Ammon's horn (tissue), 1 donor: ENCODE results near the gene DIP2C.
A peak's percentile ranks its signal among the peaks of the same experiment; 100 is the strongest.
"Not testable (repeated sequence)": the region's sequence is repeated elsewhere in the genome, so short reads cannot be mapped to it uniquely, and the experiment has no call there.

Source experiments
- DNase-seq: peaks from one replicate; pipeline ENCODE4 v3.0.0-alpha.2; 2016; ENCODE audit warnings: low spot score

The DIP2C gene

DNA sequence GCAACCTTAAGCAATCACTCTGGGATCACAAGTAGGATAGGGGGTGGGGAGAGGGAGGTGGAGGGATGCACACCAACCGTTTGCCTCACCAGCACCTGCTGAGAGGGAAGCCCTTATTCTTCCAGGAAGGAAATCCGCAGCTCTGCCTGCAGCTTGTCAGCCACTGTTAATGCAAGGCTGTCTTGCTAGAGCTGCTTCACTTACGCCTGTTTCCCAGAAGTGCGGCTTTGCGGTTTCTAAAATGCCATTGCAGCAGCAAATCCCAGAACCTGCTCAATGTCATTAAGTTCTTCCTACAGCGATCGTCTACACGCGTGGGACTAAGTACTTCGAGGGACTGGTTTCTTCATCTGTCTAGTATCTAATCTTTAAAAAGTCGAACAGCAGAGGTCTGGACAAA lies 363.1 kb downstream of the DIP2C start:
- no peak for DNase-seq

DNA sequence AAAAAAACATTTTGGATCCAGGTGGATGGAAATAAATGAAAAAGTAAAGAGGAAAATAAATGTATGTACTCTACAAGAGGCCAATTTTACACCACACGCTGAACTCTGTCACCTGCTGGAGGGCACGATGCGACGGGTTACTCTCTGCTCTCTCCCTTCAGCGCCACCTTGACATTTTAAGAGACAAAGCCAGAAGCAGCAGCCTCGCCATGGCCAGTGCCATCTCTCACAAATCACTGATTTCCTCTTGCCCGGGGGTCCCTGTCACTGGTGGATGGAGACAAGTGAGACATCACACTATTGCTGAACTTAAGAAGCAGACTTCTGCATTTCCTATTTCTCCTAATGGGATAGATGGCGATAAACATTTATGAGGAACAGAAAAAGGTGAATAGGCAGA lies 364.2 kb downstream of the DIP2C start:
- no peak for DNase-seq

DNA sequence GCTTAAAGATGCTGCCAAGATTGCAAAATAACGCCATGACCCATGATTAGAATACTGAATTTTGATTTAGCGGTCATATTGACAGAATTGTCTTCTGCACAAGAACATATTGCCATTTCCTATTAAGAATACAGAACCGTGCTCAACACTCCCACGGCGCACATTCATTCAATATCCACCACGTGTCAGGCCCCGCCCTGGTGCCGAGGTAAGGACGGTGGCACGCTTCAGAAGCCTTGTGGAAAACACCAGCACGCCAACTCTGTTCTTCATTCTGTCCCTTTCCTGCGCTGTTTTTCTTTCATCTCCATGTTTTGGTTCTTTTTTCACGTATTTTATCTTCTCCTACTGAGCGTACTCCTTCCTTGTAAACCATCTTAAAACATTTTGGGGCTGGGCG lies 364.9 kb downstream of the DIP2C start:
- no peak for DNase-seq

DNA sequence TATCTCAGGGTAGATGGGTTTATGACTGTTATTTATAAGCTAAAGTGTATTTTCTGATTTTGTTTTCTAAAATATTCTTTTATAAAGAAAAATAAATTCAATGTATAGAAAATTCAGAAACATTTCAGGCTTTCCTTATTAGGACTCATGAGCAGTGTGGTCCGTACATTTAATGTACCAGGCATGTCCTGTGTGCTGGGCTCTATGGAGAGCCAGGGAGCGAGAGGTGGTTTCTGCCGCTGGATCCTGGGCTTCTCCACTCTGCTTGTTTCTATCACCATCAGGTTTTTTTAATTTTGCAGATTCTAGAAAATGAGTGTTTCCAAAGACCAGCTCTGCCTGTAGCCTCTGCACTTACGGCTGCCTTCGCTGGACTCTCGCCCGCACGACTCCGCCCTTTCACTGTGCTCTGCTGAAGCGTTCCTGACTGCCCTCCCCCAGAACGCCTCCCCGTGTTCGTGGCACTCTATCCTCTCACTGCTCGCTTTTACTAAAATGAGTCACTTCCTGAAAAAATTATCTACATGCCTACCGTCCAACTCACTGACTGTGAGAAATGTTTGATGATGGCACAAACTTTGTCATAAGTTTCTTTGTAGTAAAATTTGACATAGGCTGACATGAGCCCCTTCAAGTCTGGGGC lies 365.7 kb downstream of the DIP2C start:
- peak; percentile 54 for DNase-seq

DNA sequence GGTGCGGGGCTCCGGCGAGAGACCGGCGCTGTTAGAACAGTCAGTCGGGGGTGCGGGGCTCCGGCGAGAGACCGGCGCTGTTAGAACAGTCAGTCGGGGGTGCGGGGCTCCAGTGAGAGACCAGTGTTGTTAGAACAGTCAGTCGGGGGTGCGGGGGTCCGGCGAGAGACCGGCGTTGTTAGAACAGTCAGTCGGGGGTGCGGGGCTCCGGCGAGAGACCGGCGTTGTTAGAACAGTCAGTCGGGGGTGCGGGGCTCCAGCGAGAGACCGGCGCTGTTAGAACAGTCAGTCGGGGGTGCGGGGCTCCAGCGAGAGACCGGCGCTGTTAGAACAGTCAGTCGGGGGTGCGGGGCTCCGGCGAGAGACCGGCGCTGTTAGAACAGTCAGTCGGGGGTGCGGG lies 366.4 kb downstream of the DIP2C start:
- not testable (repeated sequence) for DNase-seq

DNA sequence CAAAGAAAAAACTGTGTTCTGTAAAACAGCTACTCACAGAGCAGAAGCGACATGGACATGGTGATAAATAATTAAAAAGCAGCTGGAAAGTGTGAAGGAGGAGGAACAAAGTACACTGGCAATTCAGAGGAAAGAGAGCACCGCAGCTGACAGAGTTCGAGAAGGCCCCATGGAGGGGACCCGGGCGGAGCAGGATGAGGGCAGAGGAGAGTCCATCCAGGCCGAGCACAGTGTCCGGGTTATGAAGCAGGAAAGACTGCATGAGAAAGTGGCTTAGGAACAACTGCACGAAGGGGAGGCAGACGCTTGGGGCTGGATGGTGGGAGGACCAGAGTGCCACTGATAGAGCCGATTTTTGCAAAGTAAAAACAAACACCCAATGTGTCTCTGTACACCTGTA lies 368.7 kb downstream of the DIP2C start:
- DNase-seq, result no peak

DNA sequence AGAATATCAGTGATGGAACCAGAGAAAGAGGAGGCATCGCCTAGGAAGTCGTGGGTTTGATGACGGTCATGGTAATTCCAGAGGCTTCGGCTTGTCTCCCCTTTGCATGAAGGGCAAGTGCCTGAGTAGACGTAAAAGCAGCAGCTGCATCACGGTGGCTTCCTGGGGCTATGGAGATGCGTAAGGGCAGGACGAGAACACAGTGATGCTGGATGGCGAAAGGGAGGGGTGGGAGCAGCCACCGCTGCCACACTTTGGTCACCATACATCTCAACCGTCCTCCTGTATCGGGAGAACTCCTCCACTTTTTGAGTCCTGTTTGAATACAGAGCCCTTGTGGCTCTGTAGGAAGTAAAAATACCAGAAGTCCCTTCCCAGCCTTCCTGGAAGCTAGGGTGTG lies 371.5 kb downstream of the DIP2C start:
- no peak for DNase-seq

DNA sequence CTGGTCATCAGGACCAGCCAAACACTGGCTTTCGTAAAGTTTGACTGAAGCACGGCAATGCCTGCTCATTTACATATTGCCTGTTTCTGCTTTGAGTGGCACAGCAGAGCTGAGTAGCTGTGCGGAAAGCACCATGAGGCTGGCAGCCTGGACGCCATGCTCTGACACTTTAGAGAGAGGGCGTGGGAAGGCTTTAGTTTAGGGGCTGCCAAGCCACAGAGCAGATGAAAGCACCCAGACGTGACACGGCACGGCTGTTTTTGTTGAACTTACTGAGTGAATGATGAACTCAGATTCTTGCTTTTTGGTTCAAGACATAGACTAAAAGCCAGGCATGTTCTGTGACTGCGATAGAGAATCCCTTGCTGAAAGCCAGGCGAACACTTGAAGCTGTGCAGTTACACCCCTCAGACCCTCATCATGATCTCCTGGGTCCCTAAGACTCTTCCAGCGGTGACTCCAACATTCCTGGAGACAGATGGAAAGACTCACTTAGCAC lies 372.1 kb downstream of the DIP2C start:
- no peak for DNase-seq

DNA sequence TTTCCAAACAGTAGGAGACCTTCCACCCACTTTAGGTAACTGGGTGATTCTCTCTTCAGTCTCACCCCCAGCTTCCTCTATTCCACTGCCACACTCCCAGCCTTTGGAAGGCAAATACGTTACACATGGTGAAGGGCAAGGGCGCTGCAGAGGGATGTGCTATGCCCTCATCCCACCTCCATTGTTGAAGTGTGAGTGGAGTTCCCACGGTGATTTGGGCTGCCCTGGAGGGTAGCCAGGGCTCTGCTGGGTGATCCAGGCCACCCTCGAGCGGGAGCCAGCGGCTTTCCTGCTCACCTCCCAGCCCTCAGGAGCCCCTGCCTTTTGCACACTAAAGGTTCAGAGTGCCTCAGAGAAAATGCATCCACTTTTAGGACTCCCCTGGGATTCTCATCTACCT lies 373.1 kb downstream of the DIP2C start:
- DNase-seq, result no peak

DNA sequence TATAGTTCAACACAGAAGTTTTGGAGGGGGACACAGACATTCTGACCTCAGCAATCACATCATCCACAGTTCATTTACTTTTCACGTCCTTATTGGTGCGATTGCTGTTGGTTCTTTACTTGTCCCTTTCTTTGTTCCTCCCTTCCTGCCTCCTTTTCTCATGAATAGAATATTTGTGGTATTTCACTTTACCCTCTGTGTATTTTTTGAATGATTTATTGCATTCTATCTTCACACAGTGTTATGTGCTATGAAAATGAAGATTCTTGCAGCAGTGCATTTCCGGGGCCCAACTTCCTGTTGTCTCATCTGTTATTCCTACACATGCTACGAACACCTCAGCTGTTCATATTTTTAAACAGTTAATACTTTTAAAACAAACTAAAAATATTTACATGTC lies 374.6 kb downstream of the DIP2C start:
- DNase-seq, result no peak

DNA sequence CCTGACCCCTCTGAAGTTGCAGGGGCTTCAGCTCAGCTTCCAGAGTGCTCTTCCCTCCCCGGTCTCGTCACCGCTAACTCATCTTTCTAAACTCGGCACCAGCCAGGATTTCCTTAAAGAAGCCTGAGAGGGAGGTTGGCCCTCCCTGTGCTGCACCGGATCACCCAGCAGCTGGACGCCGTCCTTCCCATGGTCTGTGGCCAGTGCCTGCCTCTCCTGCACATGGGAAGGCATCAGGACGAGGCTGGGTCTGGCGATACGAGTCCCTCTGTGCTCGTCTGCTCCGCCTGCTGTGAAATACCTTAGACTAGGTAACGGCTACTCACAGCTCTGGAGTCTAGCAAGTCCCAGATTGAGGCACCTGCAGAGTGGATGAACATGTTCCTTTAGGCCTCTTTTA lies 375.1 kb downstream of the DIP2C start:
- DNase-seq, result no peak

DNA sequence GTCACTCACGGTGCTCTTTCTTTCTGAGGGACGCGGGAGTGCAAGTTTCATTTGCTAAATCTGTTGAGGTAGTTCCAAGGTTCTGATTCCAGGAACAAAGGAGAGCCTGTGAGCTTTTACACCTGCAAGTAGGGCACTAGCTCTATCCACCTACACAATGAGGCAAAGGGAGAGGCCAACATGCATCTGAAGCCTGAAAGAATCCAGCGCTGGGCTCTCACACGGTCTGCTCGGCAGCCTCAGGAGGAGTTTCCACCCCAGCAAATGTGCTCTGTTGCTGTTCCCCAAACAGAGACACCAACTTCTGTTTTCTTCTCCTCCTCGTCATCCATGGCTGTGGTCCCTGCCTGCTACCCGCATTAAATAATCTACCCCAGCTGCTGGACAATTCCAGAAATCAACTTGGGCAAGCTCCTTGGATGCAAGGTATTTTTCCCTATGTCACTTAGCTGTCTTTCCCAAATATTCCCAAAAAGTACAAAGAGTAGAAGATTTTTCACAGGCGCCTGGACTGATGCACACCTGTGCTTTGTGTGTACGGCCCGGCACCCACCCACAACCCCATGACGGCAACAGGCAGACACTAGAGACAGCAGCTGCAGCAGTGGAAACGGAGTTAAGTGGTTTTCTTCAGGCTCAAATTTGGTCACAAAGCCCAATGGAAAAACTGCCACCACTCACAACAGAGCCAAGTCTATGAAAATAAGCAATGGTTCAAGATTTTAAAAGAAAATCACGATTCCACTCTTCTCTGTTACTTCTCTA lies 377.4 kb downstream of the DIP2C start:
- DNase-seq, result no peak

DNA sequence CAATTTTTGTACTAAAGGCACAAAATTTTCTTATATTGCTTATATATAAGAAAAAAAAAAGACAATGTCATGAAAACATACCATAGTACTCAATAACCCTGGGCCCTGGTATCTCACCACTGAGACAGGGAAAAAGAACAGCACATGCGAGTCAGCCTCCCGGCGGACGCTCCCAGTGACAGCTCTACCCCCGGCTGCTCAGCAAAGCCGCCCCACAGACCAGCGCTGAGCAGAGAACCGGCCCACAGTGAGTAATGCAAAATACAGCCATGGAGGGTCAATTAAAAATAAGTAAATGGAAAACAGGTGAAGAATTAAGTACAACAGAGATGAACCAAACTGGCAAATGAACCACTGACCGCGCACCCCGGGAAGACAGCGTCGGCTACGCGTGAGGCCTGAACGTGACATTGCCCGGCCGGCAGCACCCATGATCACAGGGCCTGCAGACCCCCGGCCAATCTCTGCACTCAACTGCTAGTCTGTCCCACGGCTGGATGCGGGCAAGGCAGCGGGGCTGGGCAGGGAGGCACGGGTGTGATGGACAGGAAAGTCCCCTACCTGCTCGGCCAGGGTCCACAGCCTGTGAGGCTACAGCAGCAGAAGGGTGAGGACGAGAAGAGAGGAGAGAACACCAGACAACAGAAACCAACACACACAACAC lies 378.4 kb downstream of the DIP2C start:
- no peak for DNase-seq

DNA sequence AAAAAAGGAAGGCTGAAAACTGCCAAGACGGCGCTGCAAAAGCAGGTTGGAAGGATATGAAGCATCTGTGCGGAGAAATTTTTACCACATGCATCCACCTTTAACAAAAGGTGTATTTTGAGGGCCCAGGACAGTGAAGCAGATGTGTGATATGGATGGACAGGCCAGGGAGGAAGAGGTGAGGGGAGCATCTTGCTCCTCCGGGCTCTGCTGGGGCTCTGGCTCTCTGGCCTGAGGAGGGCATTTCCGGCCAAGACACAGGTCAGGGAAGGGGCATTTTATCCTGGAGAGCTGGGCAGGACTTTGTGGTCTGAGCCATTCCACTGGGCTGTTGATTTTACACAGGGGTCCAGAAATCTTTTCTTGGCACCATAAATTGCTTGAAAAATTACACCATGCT lies 379.1 kb downstream of the DIP2C start:
- DNase-seq, result no peak

DNA sequence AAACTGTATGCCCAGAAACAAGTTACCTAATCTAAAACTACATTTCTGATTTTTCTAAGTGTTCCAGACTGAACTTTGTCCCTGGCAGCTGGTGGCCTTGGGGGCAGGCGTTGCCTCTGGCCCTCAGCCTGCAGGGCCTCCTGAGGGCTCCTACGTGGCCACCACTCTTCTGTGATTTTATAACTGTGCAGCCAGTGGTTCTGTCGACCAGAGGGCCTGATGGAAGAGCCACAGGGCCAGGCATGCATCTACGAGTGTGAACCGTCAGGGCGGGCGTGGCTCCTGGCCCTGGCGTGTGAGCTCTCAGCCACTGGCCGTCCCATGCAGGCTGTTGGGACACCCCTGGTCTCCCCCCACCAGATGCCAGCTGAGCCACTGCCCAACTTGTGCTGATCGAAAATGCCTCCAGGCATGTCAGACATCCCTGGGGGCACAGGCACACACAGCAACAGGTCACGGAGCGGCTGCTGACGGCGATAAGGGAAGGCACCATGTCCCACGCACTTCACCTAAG lies 380.8 kb downstream of the DIP2C start:
- no peak for DNase-seq

DNA sequence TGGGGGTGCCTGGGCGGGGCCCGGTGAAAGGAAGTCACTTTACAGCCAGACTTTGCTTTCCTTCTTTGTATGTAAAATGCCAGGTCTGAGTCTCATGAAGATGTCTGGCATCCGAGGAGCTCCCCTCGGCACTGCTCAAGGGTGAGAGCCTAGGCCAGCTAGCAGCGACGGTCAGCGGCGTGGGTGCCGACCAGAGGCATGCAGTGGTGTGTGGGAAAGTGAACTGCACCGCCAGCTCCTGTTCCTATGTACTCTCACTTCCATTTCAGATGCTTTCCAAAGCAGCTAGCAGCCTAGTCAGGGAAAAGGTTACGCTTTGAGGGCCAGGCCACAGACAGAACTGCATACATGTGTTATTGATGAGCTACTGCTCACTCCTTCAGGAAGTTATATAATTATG lies 381.4 kb downstream of the DIP2C start:
- DNase-seq, result no peak

DNA sequence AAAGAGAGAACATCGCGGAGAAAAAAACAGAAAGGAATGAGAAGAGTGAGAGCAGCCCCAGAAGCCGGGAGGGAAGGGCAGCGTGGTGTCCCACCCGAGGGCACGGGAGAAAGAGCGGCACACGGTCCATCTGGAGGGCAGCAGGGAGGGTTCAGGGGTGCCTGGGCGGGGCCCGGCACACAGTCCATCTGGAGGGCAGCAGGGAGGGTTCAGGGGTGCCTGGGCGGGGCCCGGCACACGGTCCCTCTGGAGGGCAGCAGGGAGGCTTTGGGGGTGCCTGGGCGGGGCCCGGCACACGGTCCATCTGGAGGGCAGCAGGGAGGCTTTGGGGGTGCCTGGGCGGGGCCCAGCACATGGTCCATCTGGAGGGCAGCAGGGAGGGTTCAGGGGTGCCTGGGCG lies 381.8 kb downstream of the DIP2C start:
- DNase-seq, result no peak

DNA sequence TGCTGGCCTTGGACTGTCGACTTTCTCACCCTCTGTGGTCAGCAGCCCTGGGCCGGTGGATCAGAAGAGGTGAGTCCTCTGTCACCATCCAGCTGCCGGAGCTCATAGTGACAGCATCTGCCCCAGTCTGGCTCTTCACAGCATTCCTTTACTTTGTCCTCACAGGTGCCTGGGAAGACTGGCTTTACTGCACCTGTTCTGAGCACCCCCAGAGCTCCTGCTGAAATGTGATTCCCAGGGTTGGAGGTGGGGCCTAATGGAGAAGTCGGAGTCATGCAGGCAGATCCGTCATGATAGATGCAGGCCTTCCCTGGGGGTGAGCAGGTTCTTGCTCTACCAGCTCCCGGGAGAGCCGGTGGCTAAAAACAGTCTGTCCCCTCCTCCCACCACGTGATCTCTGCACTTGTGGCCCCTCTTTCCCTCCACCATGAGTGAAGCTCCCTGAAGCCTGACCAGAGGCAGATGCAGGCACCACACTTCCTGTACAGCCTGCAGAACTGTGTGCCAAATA lies 382.7 kb downstream of the DIP2C start:
- DNase-seq, result no peak

DNA sequence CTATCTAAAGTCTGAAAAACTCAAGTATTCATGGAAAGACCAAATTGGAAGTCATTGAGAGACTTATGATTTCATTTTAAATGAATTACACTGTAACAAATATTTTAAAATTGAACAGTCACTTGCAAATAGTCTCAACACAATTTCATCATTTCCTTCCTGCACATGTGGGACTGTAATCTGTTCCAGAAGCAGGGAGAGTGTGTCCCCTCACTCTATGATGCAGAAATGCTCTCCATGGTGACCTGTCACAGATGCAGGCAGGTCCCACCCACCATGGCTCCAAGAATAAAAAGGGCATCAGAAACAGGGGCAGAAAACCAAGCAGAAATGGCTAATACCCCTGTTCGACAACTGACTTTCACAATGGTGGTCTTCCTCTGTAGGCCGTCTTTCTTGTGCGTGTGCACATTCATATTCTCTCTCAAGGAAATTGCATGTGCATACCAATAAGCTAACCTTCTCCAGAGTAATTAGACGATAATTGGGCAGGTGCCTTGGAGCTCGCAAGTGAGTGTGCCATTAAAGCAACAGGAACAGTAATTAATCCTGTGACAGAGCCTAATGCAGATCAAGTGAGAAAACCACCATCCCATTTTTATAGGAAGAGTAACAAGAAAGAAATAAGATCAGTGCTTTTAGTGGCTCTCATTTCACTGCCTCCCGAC lies 383.3 kb downstream of the DIP2C start:
- no peak for DNase-seq

DNA sequence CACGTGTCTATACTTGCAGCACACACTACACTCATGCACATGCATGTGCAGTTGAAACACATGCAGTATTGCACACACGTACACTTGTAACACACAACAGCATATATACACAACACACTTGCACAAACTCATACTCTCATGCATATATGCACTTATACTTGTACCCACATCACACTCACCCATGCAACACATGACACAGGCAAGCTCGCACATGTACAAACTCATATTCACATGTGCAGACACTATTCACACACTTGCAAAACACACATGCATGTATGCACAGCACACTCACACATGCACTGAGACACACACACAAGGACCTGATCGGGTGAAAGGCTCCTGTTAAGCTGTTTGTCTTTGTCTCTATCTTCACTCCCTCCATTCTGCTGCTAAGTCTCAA lies 384.4 kb downstream of the DIP2C start:
- DNase-seq, result no peak

DNA sequence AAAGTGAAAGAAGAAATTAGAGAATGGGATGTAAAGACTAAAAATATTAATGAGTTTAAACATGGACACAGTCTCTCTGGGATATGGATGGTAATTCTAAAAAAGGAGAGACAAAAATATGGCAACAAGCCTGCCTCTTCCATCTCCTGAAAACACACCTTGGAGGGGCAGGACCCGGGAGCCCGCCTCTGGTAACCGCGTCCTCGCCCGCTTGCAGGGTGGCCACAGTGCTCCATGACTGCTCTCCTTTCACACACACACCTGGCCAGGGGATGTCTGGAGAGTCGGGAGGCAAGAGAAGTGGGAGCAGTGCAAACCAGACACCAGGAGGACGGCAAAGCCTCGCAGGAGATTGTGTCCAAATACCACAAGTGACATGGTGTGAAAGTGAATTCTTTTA lies 387.9 kb downstream of the DIP2C start:
- no peak for DNase-seq

DNA sequence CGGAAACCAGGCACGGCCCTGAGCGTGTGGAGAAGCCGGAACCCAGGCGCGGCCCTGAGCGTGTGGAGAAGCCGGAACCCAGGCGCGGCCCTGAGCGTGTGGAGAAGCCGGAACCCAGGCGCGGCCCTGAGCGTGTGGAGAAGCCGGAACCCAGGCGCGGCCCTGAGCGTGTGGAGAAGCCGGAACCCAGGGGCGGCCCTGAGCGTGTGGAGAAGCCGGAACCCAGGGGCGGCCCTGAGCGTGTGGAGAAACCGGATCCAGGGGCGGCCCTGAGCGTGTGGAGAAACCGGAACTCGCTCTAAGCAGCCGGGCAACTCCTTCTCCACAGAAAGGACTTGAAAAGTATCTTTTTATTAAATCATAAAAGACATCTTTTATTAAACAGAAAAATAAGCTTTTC lies 388.9 kb downstream of the DIP2C start:
- DNase-seq, result not testable (repeated sequence)
